Effector memory CD4-positive, alpha-beta T cell (primary cell): Measurements from ENCODE around the gene SKAP1.
"Not testable (repeated sequence)": the region's sequence is repeated elsewhere in the genome, so short reads cannot be mapped to it uniquely, and the experiment has no call there.

Experiments
- DNase-seq, 3 donors: peaks; one replicate each; pipeline ENCODE4 v3.0.0-alpha.2; 2020
- H3K27ac ChIP-seq: 2 replicates; pipeline ENCODE4 v1.7.0; 2013; ENCODE audit warnings: mild to moderate bottlenecking, low read length, moderate library complexity; ENCODE audit not compliant: insufficient read depth, poor library complexity, severe bottlenecking
- H3K27me3 ChIP-seq: replicated peaks from 2 replicates; pipeline ENCODE4 v1.7.0; 2013; ENCODE audit warnings: mild to moderate bottlenecking, low read length; ENCODE audit not compliant: insufficient read depth, control insufficient read depth, poor library complexity, severe bottlenecking
- H3K36me3 ChIP-seq: 2 replicates; pipeline ENCODE4 v1.7.0; 2013; ENCODE audit warnings: mild to moderate bottlenecking, low read length, moderate library complexity; ENCODE audit not compliant: control insufficient read depth, insufficient read depth
- H3K4me1 ChIP-seq: 2 replicates; pipeline ENCODE4 v1.7.0; 2013; ENCODE audit warnings: low read length, mild to moderate bottlenecking; ENCODE audit not compliant: control insufficient read depth, insufficient read depth, poor library complexity, severe bottlenecking
- H3K4me3 ChIP-seq: 2 replicates; pipeline ENCODE4 v1.7.0; 2013; ENCODE audit warnings: low read length, low read depth, mild to moderate bottlenecking; ENCODE audit not compliant: insufficient read depth, poor library complexity, severe bottlenecking
- H3K9me3 ChIP-seq: 2 replicates; pipeline ENCODE4 v1.7.0; 2013; ENCODE audit warnings: mild to moderate bottlenecking, low read length, moderate library complexity; ENCODE audit not compliant: control insufficient read depth

Gene SKAP1

GRCh38 chr17:48439110-48439850, 9.3 kb upstream of the SKAP1 start:
- no peaks in the 10 kb centered on the region for H3K9me3 ChIP-seq
- no peaks in the 10 kb centered on the region for H3K36me3 ChIP-seq
- no peaks in the 10 kb centered on the region for H3K27me3 ChIP-seq
- H3K4me1 ChIP-seq: peaks cover 69% of the 10 kb centered on the region
- peak overlapping the region; percentile 83 for H3K27ac ChIP-seq
- H3K4me3 ChIP-seq: no peak overlapping the region
- DNase-seq: peak in 1 of 3 donors; percentile 18

GRCh38 chr17:48438516-48439061, 8.6 kb upstream of the SKAP1 start:
- H3K4me1 ChIP-seq: peaks cover 65% of the 10 kb centered on the region
- no peak overlapping the region for H3K4me3 ChIP-seq
- H3K9me3 ChIP-seq: no peaks in the 10 kb centered on the region
- peak overlapping the region; percentile 83 for H3K27ac ChIP-seq
- H3K36me3 ChIP-seq: no peaks in the 10 kb centered on the region
- no peak for DNase-seq
- H3K27me3 ChIP-seq: no peaks in the 10 kb centered on the region

GRCh38 chr17:48433896-48434295, 3.9 kb upstream of the SKAP1 start:
- H3K27me3 ChIP-seq: no peaks in the 10 kb centered on the region
- no peaks in the 10 kb centered on the region for H3K9me3 ChIP-seq
- DNase-seq: no peak
- H3K36me3 ChIP-seq: no peaks in the 10 kb centered on the region
- no peak overlapping the region for H3K4me3 ChIP-seq
- peaks cover 35% of the 10 kb centered on the region for H3K4me1 ChIP-seq
- H3K27ac ChIP-seq: no peak overlapping the region

GRCh38 chr17:48432820-48433775, 3.1 kb upstream of the SKAP1 start:
- no peaks in the 10 kb centered on the region for H3K27me3 ChIP-seq
- H3K36me3 ChIP-seq: no peaks in the 10 kb centered on the region
- DNase-seq: no peak
- H3K4me1 ChIP-seq: peaks cover 27% of the 10 kb centered on the region
- H3K9me3 ChIP-seq: no peaks in the 10 kb centered on the region
- no peak overlapping the region for H3K4me3 ChIP-seq
- no peak overlapping the region for H3K27ac ChIP-seq

- H3K27me3 ChIP-seq: no peaks in the 10 kb centered on the region
These were observed 858 bp downstream of the SKAP1 start for GRCh38 chr17:48429156-48429555.

GRCh38 chr17:48427598-48427997, 2.4 kb downstream of the SKAP1 start:
- Histone ChIP-seq H3K4me3 (peak overlapping the region; percentile 75), H3K9me3 (no peaks in the 10 kb centered on the region), H3K4me1 (peaks cover 28% of the 10 kb centered on the region), H3K36me3 (no peaks in the 10 kb centered on the region), H3K27me3 (no peaks in the 10 kb centered on the region), H3K27ac (peak overlapping the region; percentile 89)
- peak; percentile 32 to 44 (median 39) for DNase-seq

More at GRCh38 chr17:48429156-48429555, 858 bp downstream of the SKAP1 start:
- H3K4me1 ChIP-seq: peaks cover 24% of the 10 kb centered on the region
- H3K27ac ChIP-seq: peak overlapping the region; percentile 89
- DNase-seq: peak in 1 of 3 donors; percentile 31
- no peaks in the 10 kb centered on the region for H3K9me3 ChIP-seq
- no peaks in the 10 kb centered on the region for H3K36me3 ChIP-seq
- H3K4me3 ChIP-seq: peak overlapping the region; percentile 75

- H3K4me3 ChIP-seq: peak overlapping the region; percentile 16
- H3K27me3 ChIP-seq: no peaks in the 10 kb centered on the region
- H3K27ac ChIP-seq: peak overlapping the region; percentile 89
- H3K9me3 ChIP-seq: no peaks in the 10 kb centered on the region
- DNase-seq: no peak
- H3K4me1 ChIP-seq: peaks cover 28% of the 10 kb centered on the region
- H3K36me3 ChIP-seq: no peaks in the 10 kb centered on the region
These were observed 3.1 kb downstream of the SKAP1 start for GRCh38 chr17:48426761-48427500.

- Histone ChIP-seq H3K4me3 (peak overlapping the region; percentile 16), H3K4me1 (peaks cover 29% of the 10 kb centered on the region), H3K9me3 (no peaks in the 10 kb centered on the region), H3K27ac (peak overlapping the region; percentile 89), H3K36me3 (no peaks in the 10 kb centered on the region), H3K27me3 (no peaks in the 10 kb centered on the region)
- DNase-seq: no peak
These were observed 3.9 kb downstream of the SKAP1 start for GRCh38 chr17:48426019-48426665.

GRCh38 chr17:48422060-48422459, 8.0 kb downstream of the SKAP1 start:
- not testable (repeated sequence) for H3K27ac ChIP-seq, DNase-seq, H3K27me3 ChIP-seq, H3K9me3 ChIP-seq, H3K36me3 ChIP-seq, H3K4me3 ChIP-seq
- peaks cover 47% of the 10 kb centered on the region for H3K4me1 ChIP-seq
